IMR-90 (cell line): Measurements from ENCODE around the gene SRCIN1. TPM values are rescaled to one million over a fixed set of nuclear protein-coding genes. Genes with fewer than 3 reads are reported as not detected.

Experiments used
- polyA plus RNA-seq, 3 experiments: library from polyadenylated mRNA; depleted of rRNA; stranded (reverse); fragments of >200 nt; gene quantifications; 2 replicates each; pipeline ENCODE4 v1.2.3, GENCODE V29; 2012; ENCODE audit warnings: low replicate concordance in 1 of 3
- total RNA-seq: library from RNA; depleted of rRNA; stranded (reverse); fragments of >200 nt; gene quantifications from 2 replicates; pipeline ENCODE4 v1.2.3, GENCODE V29; 2012
- TF ChIP-seq, protein P1 (sequence below): fragments of 150-350 bp; IDR thresholded peaks from 2 replicates; pipeline ENCODE4 v1.6.1; 2017; ENCODE audit warnings: mild to moderate bottlenecking, antibody characterized with exemption, low read length, low read depth
- TF ChIP-seq, protein P2 (sequence below): fragments of 150-350 bp; IDR thresholded peaks from 2 replicates; pipeline ENCODE4 v1.6.1; 2016; ENCODE audit warnings: low read depth, mild to moderate bottlenecking, low read length, moderate library complexity, borderline replicate concordance

The SRCIN1 gene
- total and polyA plus RNA-seq, 2 of the 4 experiments (the other 2 are of a cell fraction) = not detected

DNA sequence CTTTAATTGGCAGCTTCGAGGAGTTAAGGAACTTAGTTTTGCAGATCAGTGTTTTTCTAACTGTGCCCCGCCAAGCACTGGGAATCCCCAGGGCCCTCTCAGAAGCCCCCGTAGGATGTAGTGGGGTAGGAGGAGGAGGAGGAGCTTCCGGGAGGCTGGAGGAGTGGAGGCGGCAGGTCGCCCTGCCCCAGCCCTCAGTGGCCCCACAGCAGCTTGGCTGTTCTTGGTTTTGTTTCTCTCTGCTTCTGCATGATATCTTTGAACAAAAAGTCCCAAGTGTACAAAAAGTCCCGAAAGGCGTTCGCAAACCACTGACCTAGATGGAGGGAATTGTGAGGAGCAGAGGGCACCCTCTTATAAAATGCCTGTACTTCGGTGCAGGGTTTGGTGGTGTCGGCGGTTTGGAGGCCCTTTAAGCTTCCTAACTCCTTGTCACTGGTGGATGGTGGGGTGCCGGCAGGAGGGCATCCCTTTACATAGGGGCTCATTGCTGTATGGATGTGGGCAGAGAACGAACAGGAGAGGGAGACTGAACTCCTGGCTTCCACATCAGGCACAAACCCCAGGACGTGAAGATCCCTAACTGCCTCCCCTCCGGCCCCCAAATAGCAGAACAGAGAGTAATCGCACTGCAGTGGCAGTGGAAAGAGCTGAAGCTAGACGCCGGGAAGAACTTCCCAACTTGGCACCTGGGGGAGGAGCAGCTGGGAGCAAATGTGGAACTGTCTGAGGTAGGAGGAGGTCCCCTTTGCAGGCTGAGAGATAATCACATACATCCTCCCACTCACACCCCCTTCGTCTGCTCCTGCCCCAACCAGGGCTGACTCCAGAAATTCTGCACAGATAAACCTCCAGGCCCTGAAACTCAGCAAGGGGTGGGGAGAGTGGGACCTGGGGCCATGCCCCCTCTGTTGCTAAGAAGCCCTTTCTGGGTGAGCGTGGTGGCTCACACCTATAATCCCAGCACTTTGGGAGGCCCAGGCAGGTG lies 49.0 kb upstream of the SRCIN1 start (continued):
- TF ChIP-seq, protein P1, sequence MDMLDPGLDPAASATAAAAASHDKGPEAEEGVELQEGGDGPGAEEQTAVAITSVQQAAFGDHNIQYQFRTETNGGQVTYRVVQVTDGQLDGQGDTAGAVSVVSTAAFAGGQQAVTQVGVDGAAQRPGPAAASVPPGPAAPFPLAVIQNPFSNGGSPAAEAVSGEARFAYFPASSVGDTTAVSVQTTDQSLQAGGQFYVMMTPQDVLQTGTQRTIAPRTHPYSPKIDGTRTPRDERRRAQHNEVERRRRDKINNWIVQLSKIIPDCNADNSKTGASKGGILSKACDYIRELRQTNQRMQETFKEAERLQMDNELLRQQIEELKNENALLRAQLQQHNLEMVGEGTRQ = no peak
- TF ChIP-seq, protein P2, sequence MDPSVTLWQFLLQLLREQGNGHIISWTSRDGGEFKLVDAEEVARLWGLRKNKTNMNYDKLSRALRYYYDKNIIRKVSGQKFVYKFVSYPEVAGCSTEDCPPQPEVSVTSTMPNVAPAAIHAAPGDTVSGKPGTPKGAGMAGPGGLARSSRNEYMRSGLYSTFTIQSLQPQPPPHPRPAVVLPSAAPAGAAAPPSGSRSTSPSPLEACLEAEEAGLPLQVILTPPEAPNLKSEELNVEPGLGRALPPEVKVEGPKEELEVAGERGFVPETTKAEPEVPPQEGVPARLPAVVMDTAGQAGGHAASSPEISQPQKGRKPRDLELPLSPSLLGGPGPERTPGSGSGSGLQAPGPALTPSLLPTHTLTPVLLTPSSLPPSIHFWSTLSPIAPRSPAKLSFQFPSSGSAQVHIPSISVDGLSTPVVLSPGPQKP = no peak
